ENCODE results near the gene NUP214.

The NUP214 gene

GRCh38 chr9:131281119-131281965 lies 156.0 kb downstream of the NUP214 start:
- no peak for DNase-seq

GRCh38 chr9:131282175-131282574 lies 156.8 kb downstream of the NUP214 start:
- DNase-seq = no peak

GRCh38 chr9:131282688-131283422 lies 157.5 kb downstream of the NUP214 start:
- DNase-seq = no peak

All from stimulated activated CD4-positive, alpha-beta T cell treated with anti-CD3 and anti-CD28 coated beads, Interleukin-4, amount 100 ng/mL, for 24 hours (primary cell).